LNCAP (cell line): Measurements from ENCODE around the gene SORBS1.

Experiments used
- TF ChIP-seq, protein P1 (sequence below): fragments of 450-650 bp; IDR thresholded peaks from 2 replicates; pipeline ENCODE4 v1.5.1; 2017; ENCODE audit warnings: mild to moderate bottlenecking

SORBS1 gene

DNA sequence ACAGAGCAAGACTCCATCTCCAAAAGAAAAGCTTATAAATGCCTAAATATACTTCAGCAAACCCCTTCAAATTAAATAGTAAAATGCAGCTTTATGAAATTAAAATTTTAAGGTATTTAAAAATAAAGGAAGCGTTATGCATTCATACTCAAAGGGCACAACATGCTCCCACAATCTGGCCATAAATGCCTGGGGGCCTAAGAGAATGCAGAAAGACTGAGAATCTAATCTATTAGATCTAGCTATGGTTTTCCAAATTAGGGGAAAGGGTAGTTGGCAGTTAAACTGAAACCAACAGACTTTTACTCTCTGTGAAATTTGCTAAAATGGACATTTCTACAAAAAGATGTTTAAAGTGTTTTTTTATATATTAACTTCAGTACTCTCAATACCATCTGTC lies 40.6 kb downstream of the SORBS1 start:
- TF ChIP-seq, protein P1, sequence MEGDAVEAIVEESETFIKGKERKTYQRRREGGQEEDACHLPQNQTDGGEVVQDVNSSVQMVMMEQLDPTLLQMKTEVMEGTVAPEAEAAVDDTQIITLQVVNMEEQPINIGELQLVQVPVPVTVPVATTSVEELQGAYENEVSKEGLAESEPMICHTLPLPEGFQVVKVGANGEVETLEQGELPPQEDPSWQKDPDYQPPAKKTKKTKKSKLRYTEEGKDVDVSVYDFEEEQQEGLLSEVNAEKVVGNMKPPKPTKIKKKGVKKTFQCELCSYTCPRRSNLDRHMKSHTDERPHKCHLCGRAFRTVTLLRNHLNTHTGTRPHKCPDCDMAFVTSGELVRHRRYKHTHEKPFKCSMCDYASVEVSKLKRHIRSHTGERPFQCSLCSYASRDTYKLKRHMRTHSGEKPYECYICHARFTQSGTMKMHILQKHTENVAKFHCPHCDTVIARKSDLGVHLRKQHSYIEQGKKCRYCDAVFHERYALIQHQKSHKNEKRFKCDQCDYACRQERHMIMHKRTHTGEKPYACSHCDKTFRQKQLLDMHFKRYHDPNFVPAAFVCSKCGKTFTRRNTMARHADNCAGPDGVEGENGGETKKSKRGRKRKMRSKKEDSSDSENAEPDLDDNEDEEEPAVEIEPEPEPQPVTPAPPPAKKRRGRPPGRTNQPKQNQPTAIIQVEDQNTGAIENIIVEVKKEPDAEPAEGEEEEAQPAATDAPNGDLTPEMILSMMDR: no peak

DNA sequence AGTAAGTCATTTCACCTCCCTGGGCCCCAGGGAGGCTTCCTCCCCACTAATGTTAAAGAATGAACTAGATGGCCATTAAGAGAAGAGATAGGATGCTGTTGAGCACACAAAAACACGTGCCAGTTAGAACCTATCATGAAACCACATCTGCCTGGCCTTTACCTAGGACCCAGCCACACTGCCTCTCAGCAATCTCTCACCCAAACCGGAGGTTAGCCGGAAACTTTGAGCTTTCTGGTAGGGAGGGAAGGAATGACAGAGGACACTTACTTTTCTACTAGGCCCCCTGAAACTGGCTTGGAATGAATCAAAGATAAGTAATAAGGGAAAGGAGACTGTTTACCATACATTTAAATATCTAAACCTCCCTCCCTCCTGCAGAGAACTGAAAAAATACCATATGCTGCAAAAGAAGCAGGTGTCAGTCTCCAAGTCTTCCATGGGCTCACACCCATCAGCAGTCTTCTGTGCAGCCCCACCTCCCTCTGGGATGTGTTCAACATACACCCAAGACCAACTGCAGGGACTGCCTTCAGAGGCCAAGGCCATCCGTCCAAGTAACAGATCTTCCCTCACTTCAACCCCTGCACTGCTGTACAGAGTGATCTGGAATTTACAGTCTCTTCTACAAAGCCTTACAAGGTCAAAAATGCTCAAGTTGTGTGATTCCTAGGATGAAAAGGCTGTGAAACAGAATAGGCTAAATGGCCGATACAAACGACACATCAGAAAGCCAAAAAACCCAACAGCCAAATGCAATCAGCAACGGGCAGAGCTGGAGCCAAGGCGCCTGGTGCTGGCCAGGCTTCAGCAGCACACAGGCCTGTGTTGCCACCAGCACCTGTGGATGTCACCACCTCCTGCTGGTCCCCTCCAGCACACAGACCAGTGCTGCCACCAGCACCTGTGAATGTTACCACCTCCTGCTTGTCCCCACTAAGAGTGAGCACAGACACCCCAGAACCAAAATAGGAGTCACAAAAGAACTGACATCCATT lies 42.4 kb downstream of the SORBS1 start:
- TF ChIP-seq, protein P1: no peak

DNA sequence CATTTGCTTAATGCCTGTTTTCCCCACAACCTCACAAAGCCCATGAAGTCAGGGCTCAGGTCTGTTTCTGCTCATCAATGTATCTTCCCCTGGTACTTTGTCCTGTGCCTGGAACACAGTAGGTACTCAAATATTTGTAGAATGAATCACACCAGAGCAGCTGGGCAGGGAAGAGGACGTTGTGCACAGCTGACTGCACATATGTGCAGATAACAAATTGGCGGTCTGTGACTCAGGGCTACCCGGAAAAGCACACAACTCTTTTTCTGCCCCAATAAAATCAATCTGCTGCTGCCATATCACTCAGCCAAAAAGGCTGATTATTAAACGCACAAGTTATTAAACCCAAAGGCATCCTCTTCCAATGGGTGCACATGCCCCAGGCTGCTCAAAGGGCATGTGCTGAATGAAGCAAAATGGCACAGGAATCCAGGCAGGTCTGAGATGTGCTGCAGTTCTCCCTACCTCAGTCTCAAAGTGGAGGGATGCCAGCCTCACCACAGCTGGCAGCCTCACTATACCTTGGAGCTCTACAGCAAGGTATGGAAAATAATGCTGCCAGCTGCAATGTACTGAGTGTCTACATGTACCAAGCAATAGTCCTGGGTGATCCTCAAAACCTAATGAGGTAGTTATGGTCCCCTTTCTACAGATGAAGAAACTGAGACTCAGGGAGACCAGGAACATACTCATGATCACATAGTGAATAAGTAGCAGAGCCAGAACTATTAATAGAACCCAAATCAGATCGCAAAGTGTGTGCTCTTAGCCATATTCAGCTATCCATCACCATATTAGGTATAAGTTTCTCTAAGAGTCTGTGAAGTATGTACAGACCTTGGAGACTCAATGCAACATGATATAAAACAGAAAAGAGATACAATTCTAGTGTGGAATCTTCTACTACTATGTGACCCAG lies 43.4 kb downstream of the SORBS1 start:
- TF ChIP-seq, protein P1: no peak

DNA sequence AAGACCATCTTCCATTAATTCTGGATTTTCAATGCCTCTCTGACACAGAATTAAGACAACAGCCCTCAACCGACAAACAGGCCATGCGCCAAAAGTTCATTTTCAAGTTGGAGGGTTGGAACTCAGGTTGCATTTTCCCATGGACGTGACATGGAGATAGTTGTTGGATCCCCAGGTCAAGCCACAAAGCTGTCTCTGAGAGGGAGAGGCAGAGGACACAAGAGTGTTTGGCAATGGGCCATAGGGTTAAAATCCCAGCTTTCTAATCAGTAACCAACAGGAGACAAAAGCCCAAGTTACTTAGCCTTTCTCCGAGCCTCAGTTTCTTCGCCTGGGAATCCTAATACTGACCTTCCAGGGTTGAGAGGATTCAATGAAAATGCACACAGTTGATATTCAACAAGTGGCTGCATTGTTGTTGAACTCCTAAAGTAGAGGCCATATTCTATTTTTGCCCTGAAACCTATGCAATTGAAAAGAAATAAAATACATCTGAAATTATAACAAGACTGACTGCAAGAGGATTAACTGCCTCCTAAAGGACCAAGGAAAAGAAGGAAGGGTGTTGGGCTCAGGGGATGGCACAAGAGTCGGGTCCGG lies 44.3 kb downstream of the SORBS1 start:
- TF ChIP-seq, protein P1: no peak

DNA sequence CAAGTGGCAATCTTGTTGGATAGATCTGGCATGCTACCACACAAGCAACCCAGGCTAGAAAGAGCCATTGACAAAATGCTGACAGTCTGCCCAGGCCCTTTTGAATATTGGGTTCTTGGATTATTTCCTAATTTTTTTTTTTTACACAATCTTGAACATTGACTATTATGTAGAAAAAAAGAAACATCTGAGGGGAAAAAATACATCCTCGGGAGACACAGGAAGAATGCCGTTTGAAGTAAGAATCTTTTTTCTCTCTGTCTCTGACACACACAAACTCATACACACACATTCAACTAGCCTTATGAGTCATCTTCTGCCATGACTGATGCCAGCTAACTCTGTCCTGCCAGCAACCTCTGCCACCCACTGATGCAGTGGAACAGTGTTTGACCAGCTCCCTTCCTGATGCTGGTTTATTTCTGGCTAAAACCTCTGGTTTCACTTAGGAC lies 47.2 kb downstream of the SORBS1 start:
- TF ChIP-seq, protein P1: no peak

DNA sequence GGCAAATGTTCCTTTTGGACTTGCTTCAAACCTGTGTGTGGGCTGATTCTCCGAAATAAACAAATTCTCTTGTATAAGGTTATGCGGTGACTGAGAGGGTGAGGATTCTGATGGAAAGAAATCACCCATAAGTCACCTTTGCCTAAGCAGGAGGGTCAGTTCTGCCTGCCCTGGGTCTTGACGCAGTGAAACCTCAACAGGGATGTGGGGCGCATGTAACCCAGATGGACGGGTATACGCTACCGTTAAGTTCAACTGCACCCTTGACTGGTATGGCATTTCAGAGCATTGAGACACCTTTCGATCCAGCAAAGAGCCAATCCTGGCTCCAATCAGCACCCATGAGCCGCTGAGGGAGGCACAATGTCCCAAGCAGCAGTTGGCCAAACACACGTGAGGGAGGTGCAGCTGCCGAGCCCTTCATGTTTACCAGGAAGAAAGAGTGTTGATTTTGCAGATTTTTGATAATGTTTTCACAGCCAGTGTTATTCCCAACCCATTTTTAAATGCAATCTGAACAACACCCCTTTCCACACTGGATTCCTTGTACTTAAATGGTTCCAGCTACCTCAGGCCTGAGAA lies 48.1 kb downstream of the SORBS1 start:
- TF ChIP-seq, protein P1: no peak

DNA sequence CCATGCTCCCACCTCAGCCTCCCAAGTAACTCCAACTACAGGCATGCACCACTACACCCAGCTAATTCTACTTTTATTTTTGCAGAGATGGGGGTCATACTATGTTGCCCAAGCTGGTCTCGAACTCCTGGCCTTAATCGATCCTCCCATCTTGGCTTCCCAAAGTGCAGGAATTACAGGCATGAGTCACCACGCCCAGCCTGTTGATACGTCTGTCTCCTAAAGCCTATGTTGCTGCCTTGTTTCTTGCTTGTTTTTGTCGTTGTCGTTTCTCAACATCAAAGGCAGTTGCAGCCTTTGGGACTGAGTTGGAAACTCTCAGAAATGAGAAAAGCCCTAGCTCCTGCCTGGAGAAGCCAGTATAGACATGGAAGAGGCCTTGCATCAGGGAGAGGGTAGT lies 49.9 kb downstream of the SORBS1 start:
- TF ChIP-seq, protein P1: no peak
